ENCODE results near the gene PP2D1. TPM values are rescaled to one million over a fixed set of nuclear protein-coding genes. Genes with fewer than 3 reads are reported as not detected.
"Not testable (repeated sequence)": the region's sequence is repeated elsewhere in the genome, so short reads cannot be mapped to it uniquely, and the experiment has no call there.

Gene PP2D1
- total RNA-seq, 1 experiment from 2014 or later = not detected

- H3K36me3 ChIP-seq (ENCODE audit: control insufficient read depth in 1 of 2, insufficient read depth in 2 of 2, low read length in 2 of 2) = no peaks in the 10 kb centered on the region
- H3K4me3 ChIP-seq (replicated peaks in 1 of 2; ENCODE audit: low read depth in 1 of 2, low read length in 2 of 2) = no peak overlapping the region
- H2AFZ ChIP-seq (ENCODE audit: low read depth, low read length, poor library complexity, severe bottlenecking) = no peak overlapping the region
- intact Hi-C loops (cut with micrococcal nuclease) = no loop called here
- ATAC-seq (no peak), DNase-seq (ENCODE audit: low read depth, low spot score) (no peak)
- H3K9me3 ChIP-seq (ENCODE audit: control insufficient read depth in 1 of 2, insufficient read depth in 1 of 2, low read depth in 1 of 2, low read length in 2 of 2) = no peaks in the 10 kb centered on the region
- no peak for TF ChIP-seq REST (IDR thresholded peaks at IDR 0.05; ENCODE audit: low read depth)
- no peak for TF ChIP-seq SIN3A (IDR thresholded peaks at IDR 0.05; ENCODE audit: low read depth)
- TF ChIP-seq SRF (IDR thresholded peaks at IDR 0.05; ENCODE audit: low read depth) = no peak
- TF ChIP-seq EZH2phosphoT487 (IDR thresholded peaks at IDR 0.05; ENCODE audit: borderline replicate concordance) = no peak
- H3K79me2 ChIP-seq (ENCODE audit: insufficient read depth, low read length) = no peaks in the 10 kb centered on the region
- H3K9me2 ChIP-seq (ENCODE audit: insufficient read depth) = no peaks in the 10 kb centered on the region
- ChIA-PET CTCF (no interaction called here), POLR2A (no interaction called here), RAD21 (ENCODE audit: low non-redundant PET in 1 of 2, low total read pairs in 2 of 2, uncharacterized antibody in 2 of 2, unreplicated experiment in 2 of 2) (no interaction called here)
- no peak overlapping the region for H3K4me2 ChIP-seq (ENCODE audit: low read length)
- H4K20me1 ChIP-seq (ENCODE audit: insufficient read depth) = no peaks in the 10 kb centered on the region
- no peaks in the 10 kb centered on the region for H3K4me1 ChIP-seq (ENCODE audit: control insufficient read depth in 1 of 2, insufficient read depth in 2 of 2, low read length in 2 of 2)
- BruUV-seq (replicated peaks) = no TSS peak
- H3K27me3 ChIP-seq (ENCODE audit: insufficient read depth, low read length) = no peaks in the 10 kb centered on the region
- no peak overlapping the region for H3K27ac ChIP-seq (ENCODE audit: low read depth, low read length)
- H3K9ac ChIP-seq (ENCODE audit: low read length) = no peak overlapping the region
These were observed 14.6 kb downstream of the PP2D1 start for GRCh38 chr3:19997502-19997901.

GRCh38 chr3:19994796-19995195, 17.3 kb downstream of the PP2D1 start:
- Histone ChIP-seq H3K79me2 (ENCODE audit: insufficient read depth, low read length) (no peaks in the 10 kb centered on the region), H3K9ac (ENCODE audit: low read length) (no peak overlapping the region), H4K20me1 (ENCODE audit: insufficient read depth) (no peaks in the 10 kb centered on the region), H3K4me2 (ENCODE audit: low read length) (no peak overlapping the region), H3K4me1 (ENCODE audit: control insufficient read depth in 1 of 2, insufficient read depth in 2 of 2, low read length in 2 of 2) (no peaks in the 10 kb centered on the region), H2AFZ (ENCODE audit: low read depth, low read length, poor library complexity, severe bottlenecking) (no peak overlapping the region), H3K27me3 (ENCODE audit: insufficient read depth, low read length) (no peaks in the 10 kb centered on the region), H3K4me3 (replicated peaks in 1 of 2; ENCODE audit: low read depth in 1 of 2, low read length in 2 of 2) (no peak overlapping the region), H3K9me2 (ENCODE audit: insufficient read depth) (no peaks in the 10 kb centered on the region), H3K36me3 (ENCODE audit: control insufficient read depth in 1 of 2, insufficient read depth in 2 of 2, low read length in 2 of 2) (no peaks in the 10 kb centered on the region), H3K9me3 (ENCODE audit: control insufficient read depth in 1 of 2, insufficient read depth in 1 of 2, low read depth in 1 of 2, low read length in 2 of 2) (no peaks in the 10 kb centered on the region), H3K27ac (ENCODE audit: low read depth, low read length) (no peak overlapping the region)
- no TSS peak for BruUV-seq (replicated peaks)
- no peak for TF ChIP-seq SP1 (IDR thresholded peaks at IDR 0.05; ENCODE audit: low read depth)
- no peak for TF ChIP-seq RAD21 (IDR thresholded peaks at IDR 0.05; ENCODE audit: low read depth)
- no peak for TF ChIP-seq CBX3 (IDR thresholded peaks at IDR 0.05; ENCODE audit: low read depth)
- no peak for DNase-seq (ENCODE audit: low read depth, low spot score)
- POLR2A ChIA-PET = no interaction called here
- RAD21 ChIA-PET (ENCODE audit: low non-redundant PET in 1 of 2, low total read pairs in 2 of 2, uncharacterized antibody in 2 of 2, unreplicated experiment in 2 of 2) = no interaction called here
- intact Hi-C loops (cut with micrococcal nuclease) = no loop called here
- no peak for ATAC-seq
- CTCF ChIA-PET = no interaction called here

- H3K9me3 ChIP-seq (ENCODE audit: control insufficient read depth in 1 of 2, insufficient read depth in 1 of 2, low read depth in 1 of 2, low read length in 2 of 2); BruUV-seq (replicated peaks); POLR2A ChIA-PET; H3K79me2 ChIP-seq (ENCODE audit: insufficient read depth, low read length); H2AFZ ChIP-seq (ENCODE audit: low read depth, low read length, poor library complexity, severe bottlenecking); H3K9me2 ChIP-seq (ENCODE audit: insufficient read depth); H4K20me1 ChIP-seq (ENCODE audit: insufficient read depth); RAD21 ChIA-PET (ENCODE audit: low non-redundant PET in 1 of 2, low total read pairs in 2 of 2, uncharacterized antibody in 2 of 2, unreplicated experiment in 2 of 2); H3K36me3 ChIP-seq (ENCODE audit: control insufficient read depth in 1 of 2, insufficient read depth in 2 of 2, low read length in 2 of 2); H3K4me2 ChIP-seq (ENCODE audit: low read length); H3K27ac ChIP-seq (ENCODE audit: low read depth, low read length); CTCF ChIA-PET; intact Hi-C loops (cut with micrococcal nuclease); H3K4me1 ChIP-seq (ENCODE audit: control insufficient read depth in 1 of 2, insufficient read depth in 2 of 2, low read length in 2 of 2); H3K9ac ChIP-seq (ENCODE audit: low read length); DNase-seq (ENCODE audit: low read depth, low spot score); H3K27me3 ChIP-seq (ENCODE audit: insufficient read depth, low read length); H3K4me3 ChIP-seq (replicated peaks in 1 of 2; ENCODE audit: low read depth in 1 of 2, low read length in 2 of 2); ATAC-seq: not testable (repeated sequence)
These were observed 23.2 kb downstream of the PP2D1 start for GRCh38 chr3:19988904-19989303.
